ENCODE data around the gene CCDC92B.
"Not testable (repeated sequence)": the region's sequence is repeated elsewhere in the genome, so short reads cannot be mapped to it uniquely, and the experiment has no call there.

The CCDC92B gene

GRCh38 chr17:2701996-2702741 is 47.3 kb downstream of the CCDC92B start:
- no peak for DNase-seq

DNA sequence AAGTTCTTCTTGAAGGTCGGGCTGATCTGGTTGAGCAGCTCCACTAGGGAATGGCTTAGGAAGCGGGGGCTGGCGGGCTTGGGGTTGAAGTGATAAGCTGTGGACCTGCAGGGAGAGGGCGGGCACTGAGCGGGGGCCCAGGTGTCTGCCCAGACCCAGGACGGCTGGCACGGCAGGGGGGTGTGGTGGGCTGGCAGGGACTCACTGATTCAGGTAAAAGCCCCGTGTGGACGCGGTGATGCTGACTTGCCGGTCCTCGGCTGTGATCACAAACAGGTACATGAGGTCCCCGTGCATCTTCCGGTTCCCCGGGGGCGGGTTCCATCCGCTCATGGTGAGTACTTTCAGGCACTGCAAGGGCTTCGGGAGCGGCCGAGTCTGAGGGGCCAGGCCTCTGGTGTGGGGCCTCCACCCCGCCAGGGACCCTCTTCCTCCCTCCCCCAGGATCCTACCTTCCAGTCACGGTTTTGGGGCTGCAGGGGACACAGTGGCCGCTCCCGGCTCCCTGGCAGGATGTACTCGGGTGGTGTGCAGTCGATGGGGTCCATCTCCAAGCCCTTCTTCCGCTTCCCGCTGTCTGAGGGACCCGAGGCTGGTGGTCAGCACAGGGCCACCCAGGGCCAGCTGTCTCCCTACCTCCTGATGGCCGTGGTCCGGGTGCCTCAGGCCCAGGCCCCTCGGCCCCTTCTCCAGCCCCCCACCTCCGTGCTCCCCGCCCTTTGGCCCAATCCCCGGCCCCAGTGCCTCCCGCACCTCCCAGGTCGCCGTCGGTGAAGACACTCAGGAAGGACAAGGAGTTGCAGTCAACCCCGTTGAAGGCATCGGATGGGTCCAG is 48.1 kb downstream of the CCDC92B start:
- DNase-seq: no peak

- DNase-seq: no peak
Observed at GRCh38 chr17:2700491-2701141, 48.8 kb downstream of the CCDC92B start.

DNA sequence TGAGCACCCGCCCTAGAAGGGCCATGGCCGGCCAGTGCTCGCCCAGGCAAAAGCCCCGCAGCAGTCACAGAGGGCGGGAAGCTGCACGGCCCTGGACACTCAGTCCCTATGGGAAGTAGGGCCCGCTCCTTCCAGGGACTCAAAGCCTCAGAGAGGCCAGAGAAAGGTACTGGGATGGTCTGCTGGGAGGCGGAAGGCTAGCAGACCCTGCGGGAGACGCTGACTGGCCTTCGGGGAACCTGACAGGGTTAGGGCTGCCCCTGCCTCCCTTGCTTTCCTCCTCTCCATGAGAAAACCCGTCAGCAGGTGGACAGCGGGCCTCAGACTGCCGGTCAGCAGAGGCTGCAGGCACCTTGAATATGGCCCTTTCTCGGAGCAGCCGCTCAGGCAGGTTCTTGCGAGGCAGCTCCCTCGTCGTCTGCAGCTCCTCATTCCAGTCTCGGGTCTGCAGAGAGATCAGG is 49.4 kb downstream of the CCDC92B start:
- no peak for DNase-seq

DNA sequence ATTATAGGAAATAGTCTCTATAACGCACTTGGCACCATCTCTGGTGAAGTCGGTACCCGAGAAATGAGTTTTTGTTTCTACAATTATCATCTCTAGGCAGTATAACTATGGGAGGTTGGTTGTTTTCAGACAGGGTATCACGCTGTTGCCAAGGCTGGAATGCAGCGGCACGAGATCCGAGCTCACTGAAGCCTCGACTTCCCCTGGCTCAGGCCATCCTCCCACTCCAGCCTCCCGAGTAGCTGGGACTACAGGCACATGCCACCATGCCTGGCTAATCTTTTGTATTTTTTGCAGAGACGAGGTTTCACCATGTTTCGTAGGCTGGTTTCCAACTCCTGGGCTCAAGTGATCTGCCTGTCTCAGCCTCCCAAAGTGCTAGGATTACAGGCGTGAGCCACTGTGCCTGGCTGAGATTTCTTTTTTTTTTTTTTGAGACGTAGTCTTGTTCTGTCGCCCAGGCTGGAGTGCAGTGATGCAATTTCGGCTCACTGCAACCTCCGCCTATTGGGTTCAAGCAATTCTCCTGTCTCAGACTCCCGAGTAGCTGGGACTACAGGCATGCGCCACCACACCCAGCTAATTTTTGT is 50.1 kb downstream of the CCDC92B start:
- DNase-seq: not testable (repeated sequence)

- no peak for DNase-seq
Observed at GRCh38 chr17:2697611-2698162, 51.8 kb downstream of the CCDC92B start.

GRCh38 chr17:2695961-2696760 is 53.3 kb downstream of the CCDC92B start:
- no peak for DNase-seq

DNA sequence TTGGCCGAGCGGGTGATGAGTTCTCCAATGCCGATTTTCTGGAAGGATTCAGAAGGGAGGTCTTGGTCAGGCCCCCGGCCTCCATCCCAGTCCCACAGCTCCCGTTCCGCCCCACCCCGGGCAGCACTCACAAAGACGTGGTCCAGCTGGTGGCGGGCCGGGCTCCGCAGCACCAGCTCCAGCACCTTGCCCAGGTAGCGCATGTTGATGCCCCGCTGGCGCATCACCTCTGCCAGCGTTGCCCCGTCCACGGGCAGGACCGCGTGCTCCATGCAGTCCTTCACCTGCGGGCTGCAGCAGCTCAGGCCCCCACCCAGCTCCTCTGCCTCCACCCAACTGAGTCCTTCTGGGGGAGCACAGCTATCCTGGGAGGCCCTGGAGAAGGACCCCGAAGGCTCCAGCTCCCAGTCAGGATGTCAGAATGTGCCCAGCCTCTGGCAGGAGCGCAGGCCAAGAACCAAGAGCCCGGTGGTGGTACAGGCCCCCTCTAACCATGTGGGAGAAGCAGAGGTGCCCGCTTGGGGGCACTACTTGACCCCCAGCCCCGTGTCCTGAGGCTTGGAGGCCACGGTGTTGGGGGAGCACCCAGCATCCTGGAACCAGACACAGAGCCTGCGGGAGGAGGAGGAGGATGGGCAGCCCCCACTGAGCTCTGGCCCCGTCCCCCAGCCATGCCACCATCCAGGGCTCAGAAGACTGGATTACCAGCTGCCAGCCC is 54.0 kb downstream of the CCDC92B start:
- DNase-seq: no peak

DNA sequence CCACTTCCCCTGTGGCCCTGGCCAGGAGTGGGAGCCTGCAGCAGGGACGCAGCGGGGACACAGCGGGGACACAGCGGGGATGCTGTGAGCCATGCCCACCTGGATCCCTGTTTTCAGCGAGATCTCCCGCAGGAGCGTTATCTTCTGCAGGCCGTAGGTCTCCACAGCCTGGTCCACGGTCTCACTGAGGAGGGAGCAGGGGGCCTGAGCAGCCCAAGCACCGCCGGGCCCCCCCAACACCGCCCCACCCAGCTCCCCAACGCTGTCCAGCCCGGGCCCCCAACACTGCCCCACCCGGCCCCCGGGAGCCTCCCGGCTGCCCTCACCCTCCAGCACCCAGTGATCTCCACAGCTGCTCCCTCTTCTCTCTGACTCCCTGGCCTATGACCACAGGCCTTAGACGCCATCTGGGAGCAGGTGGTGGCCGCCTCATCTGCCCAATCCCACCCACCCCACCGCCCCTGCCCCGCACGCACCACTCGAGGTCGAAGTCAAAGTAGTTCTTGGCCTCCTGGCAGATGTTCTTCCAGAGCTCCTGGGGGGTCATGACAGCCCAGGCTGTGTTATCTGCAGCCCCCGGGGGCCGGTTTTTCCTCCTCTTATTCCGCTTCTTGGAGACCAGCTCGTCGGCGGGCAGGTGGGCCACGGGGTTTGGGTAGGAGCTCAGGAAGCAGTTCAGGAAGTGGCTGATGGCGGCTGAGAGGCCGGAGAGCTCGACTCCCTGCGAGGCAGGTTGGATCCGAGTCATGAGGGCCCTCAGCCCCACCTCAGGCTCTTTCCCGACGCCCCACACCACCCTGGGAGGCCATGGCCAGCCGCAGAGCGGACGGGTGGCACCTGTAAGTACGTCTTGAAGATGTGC is 54.8 kb downstream of the CCDC92B start:
- DNase-seq: no peak

- DNase-seq: no peak
Observed at GRCh38 chr17:2693561-2694380, 55.7 kb downstream of the CCDC92B start.

GRCh38 chr17:2692781-2693135 is 56.7 kb downstream of the CCDC92B start:
- DNase-seq: no peak

DNA sequence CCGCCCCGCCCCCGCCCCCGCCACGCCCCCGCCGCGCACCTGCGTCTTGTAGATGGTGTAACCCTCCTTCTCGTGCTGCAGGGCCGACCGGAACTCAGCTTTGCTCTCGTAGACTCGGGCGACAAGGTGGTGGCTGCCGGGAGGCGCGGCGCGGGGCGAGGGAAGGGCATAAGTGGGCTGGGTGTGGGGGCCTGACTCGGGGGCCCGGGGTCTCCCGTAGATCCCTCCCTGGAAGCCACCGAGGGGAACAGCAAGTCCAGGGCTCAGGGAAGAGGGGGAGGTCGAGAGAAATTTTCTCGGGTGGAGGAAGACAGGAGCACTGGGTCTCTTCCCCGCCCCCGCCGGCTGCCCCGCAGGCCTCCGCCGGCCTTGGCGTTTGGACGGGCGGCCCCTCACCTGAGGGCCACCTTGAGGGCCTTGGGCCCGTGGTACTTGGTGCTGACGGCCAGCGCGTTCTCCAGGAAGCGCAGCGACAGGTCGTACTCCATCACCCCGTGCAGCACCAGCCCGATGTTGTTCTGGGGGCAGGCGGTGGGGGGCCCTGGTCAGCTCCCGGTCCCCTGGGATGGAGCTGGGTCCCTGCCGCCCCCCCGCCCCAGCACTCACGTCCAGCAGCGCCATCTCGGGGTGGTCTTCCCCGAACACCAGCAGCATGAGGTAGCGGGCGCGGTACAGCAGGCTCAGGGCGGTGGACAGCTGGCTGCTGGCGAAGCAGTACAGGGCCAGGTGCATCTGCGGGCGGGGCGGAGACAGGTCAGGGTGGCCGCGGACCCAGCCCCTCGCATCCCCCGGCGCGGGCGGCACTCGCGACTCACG is 57.3 kb downstream of the CCDC92B start:
- no peak for DNase-seq

GRCh38 chr17:2691069-2691871 is 58.2 kb downstream of the CCDC92B start:
- DNase-seq: no peak

- no peak for DNase-seq
Observed at GRCh38 chr17:2690165-2691068, 59.0 kb downstream of the CCDC92B start.

DNA sequence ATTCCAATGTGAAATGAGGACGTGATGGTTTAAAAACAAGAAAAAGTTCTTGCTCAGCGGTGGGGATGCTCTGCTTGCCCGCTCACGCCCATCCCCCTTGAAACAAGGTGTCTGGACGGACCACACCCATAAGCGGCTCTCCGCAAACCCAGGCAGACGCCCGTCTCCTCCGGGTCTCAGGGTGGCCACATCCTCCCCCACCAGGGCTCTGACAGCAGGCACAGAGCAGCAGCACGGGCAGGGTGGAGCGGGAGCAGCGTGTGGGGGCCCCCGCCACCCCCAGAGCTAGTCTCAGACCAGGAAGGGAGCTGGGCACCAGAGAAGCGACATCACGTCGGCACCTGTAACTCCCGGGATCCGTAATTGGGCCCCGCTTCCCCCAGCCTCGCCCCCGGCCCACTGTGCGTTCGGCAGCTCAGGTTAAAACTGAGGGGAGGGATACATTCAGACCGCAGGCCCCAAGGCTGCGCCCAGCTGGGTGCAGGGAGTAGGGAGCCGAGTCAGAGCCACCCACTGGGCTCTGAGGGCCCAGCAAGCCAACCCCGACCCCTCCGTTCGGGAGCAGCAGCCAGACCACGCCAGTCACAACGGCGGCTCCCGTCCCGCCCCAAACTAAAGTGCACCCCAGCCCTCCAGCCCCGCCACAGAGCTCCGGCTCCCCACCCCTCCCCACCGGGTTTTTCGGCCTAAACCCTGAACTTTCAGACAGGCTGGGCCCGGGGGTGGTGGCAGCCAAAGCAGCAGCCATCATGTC is 59.9 kb downstream of the CCDC92B start:
- no peak for DNase-seq

Data from SIG-M5 (cell line).